Esophagus squamous epithelium (tissue), 5 donors: ENCODE data around the gene TAF11L14. TPM values are rescaled to one million over a fixed set of nuclear protein-coding genes. Genes with fewer than 3 reads are reported as not detected.

Experiments
- DNase-seq: peaks from one replicate; lab custom pipeline; 2025; lab: John Stamatoyannopoulos, UW
- H3K27ac ChIP-seq, 4 donors: fragments of 200-600 bp; sonication (generic); one replicate each; pipeline ENCODE4 v1.5.1; 2016 to 2019; ENCODE audit warnings: mild to moderate bottlenecking in 1 of 4
- H3K27me3 ChIP-seq, 4 donors: fragments of 200-600 bp; sonication (generic); 1 replicate in 3 of 4; 2 replicates in 1 of 4; pipeline versions ENCODE4 v1.5.1 to v1.6.0; 2017 to 2021; ENCODE audit warnings: antibody characterized with exemption in 1 of 4
- H3K36me3 ChIP-seq, 3 donors: fragments of 200-600 bp; sonication (generic); one replicate each; pipeline ENCODE4 v1.5.1; 2016 to 2019
- H3K4me1 ChIP-seq, 3 donors: fragments of 200-600 bp; sonication (generic); one replicate each; pipeline ENCODE4 v1.5.1; 2017 to 2019
- H3K4me3 ChIP-seq, 4 donors: fragments of 200-600 bp; sonication (generic); 1 replicate in 3 of 4; 2 replicates in 1 of 4; pipeline ENCODE4 v1.5.1; 2016 to 2019; ENCODE audit warnings: mild to moderate bottlenecking in 2 of 4, moderate library complexity in 1 of 4
- H3K9me3 ChIP-seq, 3 donors: fragments of 200-600 bp; sonication (generic); one replicate each; pipeline ENCODE4 v1.5.1; 2016 to 2019
- CTCF ChIP-seq, 6 experiments: fragments of 450-650 bp in 4 of 6; fragments of 200-600 bp in 2 of 6; sonication (generic) in 2 of 6; IDR thresholded peaks; one replicate each; pipeline ENCODE4 v1.5.1; 2016 to 2019; ENCODE audit warnings: antibody characterized with exemption in 6 of 6, mild to moderate bottlenecking in 4 of 6, moderate library complexity in 4 of 6
- POLR2A ChIP-seq, 4 donors: fragments of 450-650 bp; IDR thresholded peaks; one replicate each; pipeline ENCODE4 v1.6.1; 2017; ENCODE audit warnings: antibody characterized with exemption in 4 of 4, mild to moderate bottlenecking in 4 of 4, moderate library complexity in 3 of 4
- WGBS, 2 donors: methylation state at CpG; one replicate each; pipeline ENCODE4 v1.1.5; 2018; 5-methylcytosine and 5-hydroxymethylcytosine counted together
- intact Hi-C: fragments of 100-400 bp; cut with DNase I; formaldehyde crosslinking; loops from one replicate; pipeline ENCODE4 v1.15.0; 2022
- small RNA-seq, 4 donors: library from RNA; depleted of rRNA; stranded (forward); fragments of <200 nt; gene quantifications; one replicate each; pipeline ENCODE3, GENCODE V24; 2016
- total RNA-seq, 4 donors: library from RNA; depleted of rRNA; stranded (reverse); fragments of >200 nt; gene quantifications; one replicate each; pipeline ENCODE4 v1.1.0, GENCODE V29; 2016
- donor health status: DM: yes; HTN: yes; CAD: no.

The TAF11L14 gene
- total RNA-seq, 4 donors from 2014 or later: not detected

GRCh38 chr5:17678751-17679324, 44.6 kb downstream of the TAF11L14 start:
- TF ChIP-seq POLR2A (IDR thresholded peaks at IDR 0.05): no peak
- no peak for TF ChIP-seq CTCF (IDR thresholded peaks at IDR 0.05)
- H3K36me3 ChIP-seq: no peaks in the 10 kb centered on the region
- H3K4me1 ChIP-seq: no peaks in the 10 kb centered on the region
- H3K9me3 ChIP-seq: no peaks in the 10 kb centered on the region
- no peaks in the 10 kb centered on the region for H3K27me3 ChIP-seq
- intact Hi-C loops: no loop called here
- H3K4me3 ChIP-seq: no peak overlapping the region
- 71 to 82% methylated on average over 4 of the region's 4 CpGs for WGBS, 2 donors
- no peak for DNase-seq
- H3K27ac ChIP-seq: no peak overlapping the region

GRCh38 chr5:17679597-17680203, 45.4 kb downstream of the TAF11L14 start:
- no peak overlapping the region for H3K27ac ChIP-seq
- WGBS, 2 donors: 80 to 82% methylated on average over 8 of the region's 8 CpGs
- no peaks in the 10 kb centered on the region for H3K36me3 ChIP-seq
- intact Hi-C loops: no loop called here
- H3K9me3 ChIP-seq: no peaks in the 10 kb centered on the region
- H3K4me3 ChIP-seq: no peak overlapping the region
- no peaks in the 10 kb centered on the region for H3K4me1 ChIP-seq
- no peak for DNase-seq
- H3K27me3 ChIP-seq: no peaks in the 10 kb centered on the region
- TF ChIP-seq POLR2A (IDR thresholded peaks at IDR 0.05) (no peak), CTCF (IDR thresholded peaks at IDR 0.05) (no peak)

GRCh38 chr5:17680737-17681136, 46.5 kb downstream of the TAF11L14 start:
- intact Hi-C loops: no loop called here
- 56 to 80% methylated on average over 2 of the region's 2 CpGs for WGBS, 2 donors
- no peaks in the 10 kb centered on the region for H3K27me3 ChIP-seq
- H3K27ac ChIP-seq: no peak overlapping the region
- H3K4me1 ChIP-seq: no peaks in the 10 kb centered on the region
- no peak overlapping the region for H3K4me3 ChIP-seq
- TF ChIP-seq CTCF (IDR thresholded peaks at IDR 0.05) (no peak), POLR2A (IDR thresholded peaks at IDR 0.05) (no peak)
- DNase-seq: no peak
- no peaks in the 10 kb centered on the region for H3K9me3 ChIP-seq
- no peaks in the 10 kb centered on the region for H3K36me3 ChIP-seq

Small RNAs within 50 kb of the gene (small RNA-seq; reads per million reads assigned to genes)
- 0 reads per million in 4 donors for gene AC233724.1
- 0 reads per million in 4 donors for gene AC233724.12
- 0 to 0.15 (median 0) reads per million in 4 donors for gene AC233724.2
- gene AC233724.3: 0 reads per million in 4 donors
- gene AC233724.4: 0 reads per million in 4 donors
- 0 reads per million in 4 donors for gene AC233724.6
- gene AC233724.7: 0 reads per million in 4 donors

Other genes with a start within 250 kb of the TAF11L14 start
- not detected for gene TAF11L2, start 136.2 kb upstream of the TAF11L14 start, total RNA-seq
- gene TAF11L3, start 116.1 kb upstream of the TAF11L14 start, total RNA-seq: not detected
- not detected for gene TAF11L4, start 112.7 kb upstream of the TAF11L14 start, total RNA-seq
- not detected for gene TAF11L5, start 109.2 kb upstream of the TAF11L14 start, total RNA-seq
- not detected for gene TAF11L6, start 105.8 kb upstream of the TAF11L14 start, total RNA-seq
- not detected for gene TAF11L7, start 48.7 kb upstream of the TAF11L14 start, total RNA-seq
- gene TAF11L8, start 43.5 kb upstream of the TAF11L14 start, total RNA-seq: not detected
- gene TAF11L9, start 40.1 kb upstream of the TAF11L14 start, total RNA-seq: not detected
- gene TAF11L10, start 36.6 kb upstream of the TAF11L14 start, total RNA-seq: not detected
- not detected for gene TAF11L11, start 30.3 kb upstream of the TAF11L14 start, total RNA-seq
- gene TAF11L12, start 24.1 kb upstream of the TAF11L14 start, total RNA-seq: not detected
- not detected for gene TAF11L13, start 2.4 kb upstream of the TAF11L14 start, total RNA-seq